ENCODE results near the gene TMEM100. TPM values are rescaled to one million over a fixed set of nuclear protein-coding genes. Genes with fewer than 3 reads are reported as not detected.

TMEM100 gene
- total and polyA plus RNA-seq, 2 donors (not counting 1 experiment from before 2014, with no cell fraction given), result not detected

GRCh38 chr17:55735731-55736405 lies 13.2 kb upstream of the TMEM100 start:
- H3K9me3 ChIP-seq (ENCODE audit: control extremely low read depth in 1 of 3, control insufficient read depth in 2 of 3, insufficient read depth in 1 of 3, low read length in 2 of 3), result no peaks in the 10 kb centered on the region
- ATAC-seq (ENCODE audit: low read depth) (peak; percentile 60), DNase-seq (peak; percentile 54)
- H3K79me2 ChIP-seq (ENCODE audit: control insufficient read depth, insufficient read depth, low read length), result no peaks in the 10 kb centered on the region
- H3K4me1 ChIP-seq (ENCODE audit: control insufficient read depth in 2 of 2, insufficient read depth in 2 of 2, low read length in 2 of 2), result peaks cover 6% of the 10 kb centered on the region in 2 donors
- H3K9ac ChIP-seq (ENCODE audit: low read length), result no peak overlapping the region
- Mint-ChIP-seq H3K4me3 (no peak overlapping the region), H3K27me3 (peaks cover 33% of the 10 kb centered on the region), H3K4me1 (peaks cover 7% of the 10 kb centered on the region), H3K9me3 (ENCODE audit: insufficient read depth) (no peaks in the 10 kb centered on the region), H3K27ac (no peak overlapping the region)
- TF ChIP-seq CTCF (IDR thresholded peaks at IDR 0.05), result peak; percentile 79
- no peak for TF ChIP-seq EZH2 (IDR thresholded peaks at IDR 0.05; ENCODE audit: borderline replicate concordance, insufficient read depth, low read depth, low read length, poor library complexity, severe bottlenecking)
- no CpG with 5 or more reads among the region's 5 CpGs for WGBS (ENCODE audit: insufficient coverage)
- no peaks in the 10 kb centered on the region for H3K36me3 ChIP-seq (replicated peaks in 1 of 2; ENCODE audit: control extremely low read depth in 1 of 2, control insufficient read depth in 1 of 2, extremely low read depth in 1 of 2, insufficient read depth in 2 of 2, low read length in 1 of 2)
- H3K27ac ChIP-seq (ENCODE audit: low read length in 2 of 2), result no peak overlapping the region
- no peak overlapping the region for H3K4me3 ChIP-seq (ENCODE audit: control extremely low read depth in 1 of 5, extremely low read depth in 1 of 5, insufficient read depth in 1 of 5, low read depth in 2 of 5, low read length in 4 of 5)
- ChIA-PET CTCF (interaction anchor here (0.5 to 4.7 kb wide), 9 partner anchors 11 to 263 kb away, joined by 3 to 19 read pairs (median 6); partner anchors contain the start of gene PCTP), POLR2A (interaction anchor here (0.6 kb wide), 1 partner anchor 159 kb away, joined by 3 read pairs; no protein-coding TSS in a partner anchor)
- no peak overlapping the region for H2AFZ ChIP-seq (ENCODE audit: insufficient read depth, low read depth, low read length, poor library complexity, severe bottlenecking)
- H3K27me3 ChIP-seq (replicated peaks in 1 of 4; ENCODE audit: control extremely low read depth in 1 of 4, control insufficient read depth in 3 of 4, insufficient read depth in 4 of 4, low read length in 3 of 4), result peaks cover 0 to 3% (median 0%) of the 10 kb centered on the region in 4 experiments
- no peak overlapping the region for H3K4me2 ChIP-seq (replicated peaks; ENCODE audit: low read depth, low read length, poor library complexity, severe bottlenecking)
- intact Hi-C loops (cut with micrococcal nuclease), result loop anchor here (1.0 kb wide), 1 partner anchor 210 kb away; no protein-coding TSS in a partner anchor
- no peaks in the 10 kb centered on the region for H4K20me1 ChIP-seq (ENCODE audit: control insufficient read depth, insufficient read depth, low read length, poor library complexity, severe bottlenecking)

GRCh38 chr17:55734128-55734781 lies 11.6 kb upstream of the TMEM100 start:
- peak overlapping the region; percentile 2 for H2AFZ ChIP-seq (ENCODE audit: insufficient read depth, low read depth, low read length, poor library complexity, severe bottlenecking)
- no peak overlapping the region for H3K9ac ChIP-seq (ENCODE audit: low read length)
- TF ChIP-seq EZH2 (IDR thresholded peaks at IDR 0.05; ENCODE audit: borderline replicate concordance, insufficient read depth, low read depth, low read length, poor library complexity, severe bottlenecking) (no peak), CTCF (IDR thresholded peaks at IDR 0.05) (no peak)
- no peak overlapping the region for H3K27ac ChIP-seq (ENCODE audit: low read length in 2 of 2)
- H3K27me3 ChIP-seq (replicated peaks in 1 of 4; ENCODE audit: control extremely low read depth in 1 of 4, control insufficient read depth in 3 of 4, insufficient read depth in 4 of 4, low read length in 3 of 4), result peaks cover 0 to 3% (median 0%) of the 10 kb centered on the region in 4 experiments
- no peaks in the 10 kb centered on the region for H4K20me1 ChIP-seq (ENCODE audit: control insufficient read depth, insufficient read depth, low read length, poor library complexity, severe bottlenecking)
- no peak for DNase-seq
- no peaks in the 10 kb centered on the region for H3K36me3 ChIP-seq (replicated peaks in 1 of 2; ENCODE audit: control extremely low read depth in 1 of 2, control insufficient read depth in 1 of 2, extremely low read depth in 1 of 2, insufficient read depth in 2 of 2, low read length in 1 of 2)
- H3K4me2 ChIP-seq (replicated peaks; ENCODE audit: low read depth, low read length, poor library complexity, severe bottlenecking), result no peak overlapping the region
- intact Hi-C loops (cut with micrococcal nuclease), result no loop called here
- no CpG with 5 or more reads among the region's 4 CpGs for WGBS (ENCODE audit: insufficient coverage)
- no peaks in the 10 kb centered on the region for H3K79me2 ChIP-seq (ENCODE audit: control insufficient read depth, insufficient read depth, low read length)
- H3K9me3 ChIP-seq (ENCODE audit: control extremely low read depth in 1 of 3, control insufficient read depth in 2 of 3, insufficient read depth in 1 of 3, low read length in 2 of 3), result no peaks in the 10 kb centered on the region
- Mint-ChIP-seq H3K27me3 (peaks cover 30% of the 10 kb centered on the region), H3K4me1 (peaks cover 7% of the 10 kb centered on the region), H3K9me3 (ENCODE audit: insufficient read depth) (no peaks in the 10 kb centered on the region), H3K27ac (no peak overlapping the region), H3K4me3 (no peak overlapping the region)
- ATAC-seq (ENCODE audit: low read depth), result no peak
- CTCF ChIA-PET, result interaction anchor here (0.7 to 4.7 kb wide), 16 partner anchors 9 to 335 kb away, joined by 3 to 19 read pairs (median 4); partner anchors contain the start of gene PCTP
- H3K4me3 ChIP-seq (ENCODE audit: control extremely low read depth in 1 of 5, extremely low read depth in 1 of 5, insufficient read depth in 1 of 5, low read depth in 2 of 5, low read length in 4 of 5), result no peak overlapping the region
- H3K4me1 ChIP-seq (ENCODE audit: control insufficient read depth in 2 of 2, insufficient read depth in 2 of 2, low read length in 2 of 2), result peaks cover 6% of the 10 kb centered on the region in 2 donors
- POLR2A ChIA-PET, result no interaction called here

Data from B cell (primary cell).